Type B pancreatic cell (in vitro differentiated cells): ENCODE data around the gene NAA40. TPM values are rescaled to one million over a fixed set of nuclear protein-coding genes. Genes with fewer than 3 reads are reported as not detected.
A peak's percentile ranks its signal among the peaks of the same experiment; 100 is the strongest.

Experiments
- DNase-seq: peaks from one replicate; pipeline ENCODE4 v3.0.0; 2021; ENCODE audit warnings: mixed read lengths; ENCODE audit not compliant: unreplicated experiment; ENCODE audit errors: extremely low spot score
- H3K27ac Mint-ChIP-seq: 2 replicates; pipeline ENCODE4 v1.8.0; 2021; ENCODE audit warnings: mild to moderate bottlenecking, mixed read lengths
- H3K27me3 Mint-ChIP-seq: 2 replicates; pipeline ENCODE4 v1.8.0; 2021; ENCODE audit warnings: mixed read lengths
- H3K36me3 Mint-ChIP-seq: 2 replicates; pipeline ENCODE4 v1.8.0; 2021; ENCODE audit warnings: mixed read lengths
- H3K4me1 Mint-ChIP-seq: one replicate; pipeline ENCODE4 v1.8.0; 2021; ENCODE audit warnings: mixed read lengths; ENCODE audit not compliant: unreplicated experiment
- H3K4me3 Mint-ChIP-seq: 2 replicates; pipeline ENCODE4 v1.8.0; 2021; ENCODE audit warnings: mild to moderate bottlenecking, mixed read lengths
- H3K9me3 Mint-ChIP-seq: 2 replicates; pipeline ENCODE4 v1.8.0; 2021; ENCODE audit warnings: mixed read lengths
- CTCF ChIP-seq: fragments of 200-600 bp; sonication (generic); conservative IDR thresholded peaks from 2 replicates; pipeline ENCODE4 v1.5.0; 2021; ENCODE audit warnings: antibody characterized with exemption, mild to moderate bottlenecking
- total RNA-seq: library from RNA; stranded (reverse); gene quantifications from 2 replicates; pipeline ENCODE4 v1.2.1, GENCODE V29; 2021; ENCODE audit warnings: low replicate concordance

NAA40 gene
- total RNA-seq, 1 donor from 2014 or later, result 51.2 TPM

DNA sequence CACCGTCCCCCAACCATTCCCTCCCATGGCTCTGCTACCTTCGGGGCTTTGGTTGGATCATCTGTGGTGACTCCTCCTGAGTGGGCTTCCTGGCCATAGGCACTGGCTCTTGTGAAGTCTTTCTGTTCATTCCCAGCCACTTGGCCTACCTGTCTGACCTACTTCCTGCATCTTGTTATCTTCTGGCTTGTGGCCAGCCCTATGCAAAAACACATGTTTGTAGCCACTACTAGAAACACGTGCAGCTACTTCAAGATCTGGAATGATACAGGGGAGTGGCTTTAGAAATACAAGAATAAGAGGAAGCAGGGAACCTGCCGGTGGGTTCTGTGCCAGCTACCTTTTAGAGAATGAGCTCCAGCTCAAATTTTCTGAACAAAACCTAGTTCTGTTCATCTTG, 42.7 kb upstream of the NAA40 start:
- TF ChIP-seq CTCF, result no peak
- Mint-ChIP-seq H3K4me1 (peaks cover 9% of the 10 kb centered on the region), H3K27ac (peak overlapping the region; percentile 13), H3K36me3 (peaks cover 30% of the 10 kb centered on the region), H3K9me3 (no peaks in the 10 kb centered on the region), H3K4me3 (no peak overlapping the region), H3K27me3 (no peaks in the 10 kb centered on the region)
- DNase-seq, result no peak

GRCh38 chr11:63897459-63898146, 41.2 kb upstream of the NAA40 start:
- Mint-ChIP-seq H3K9me3 (no peaks in the 10 kb centered on the region), H3K27me3 (no peaks in the 10 kb centered on the region), H3K4me3 (no peak overlapping the region), H3K4me1 (peaks cover 5% of the 10 kb centered on the region), H3K27ac (no peak overlapping the region), H3K36me3 (peaks cover 35% of the 10 kb centered on the region)
- TF ChIP-seq CTCF, result no peak
- no peak for DNase-seq

GRCh38 chr11:63901660-63902059, 37.1 kb upstream of the NAA40 start:
- peak; percentile 56 for TF ChIP-seq CTCF
- DNase-seq, result no peak
- H3K27ac Mint-ChIP-seq, result no peak overlapping the region

DNA sequence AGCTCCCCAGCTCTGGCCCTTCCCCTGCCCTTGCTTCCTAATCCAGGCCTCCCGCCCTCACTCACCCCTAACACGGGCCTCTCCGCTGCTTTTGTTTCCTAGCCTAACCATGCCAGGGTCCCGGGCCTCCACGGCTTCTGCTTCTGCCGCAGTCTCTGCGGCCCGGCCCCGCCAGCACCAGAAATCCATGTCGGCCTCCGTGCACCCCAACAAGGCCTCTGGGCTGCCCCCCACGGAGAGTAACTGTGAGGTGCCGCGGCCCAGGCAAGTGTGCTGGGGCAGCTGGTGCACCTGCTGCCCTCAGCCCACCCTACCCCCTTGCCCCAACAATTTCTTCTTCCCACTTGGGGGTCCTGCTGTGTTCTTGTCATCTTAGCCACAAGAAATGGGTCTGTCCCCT, 34.9 kb upstream of the NAA40 start:
- no peak for TF ChIP-seq CTCF
- Mint-ChIP-seq H3K27me3 (no peaks in the 10 kb centered on the region), H3K27ac (peak overlapping the region; percentile 40), H3K36me3 (peaks cover 15% of the 10 kb centered on the region), H3K4me1 (peaks cover 3% of the 10 kb centered on the region), H3K4me3 (no peak overlapping the region), H3K9me3 (no peaks in the 10 kb centered on the region)
- DNase-seq, result no peak

More at GRCh38 chr11:63901660-63902059, 37.1 kb upstream of the NAA40 start:
- Mint-ChIP-seq H3K4me1 (peaks cover 3% of the 10 kb centered on the region), H3K4me3 (no peak overlapping the region), H3K27me3 (no peaks in the 10 kb centered on the region), H3K36me3 (peaks cover 18% of the 10 kb centered on the region), H3K9me3 (no peaks in the 10 kb centered on the region)

GRCh38 chr11:63904743-63905142, 34.1 kb upstream of the NAA40 start:
- DNase-seq, result no peak
- peaks cover 3% of the 10 kb centered on the region for H3K4me1 Mint-ChIP-seq
- no peak overlapping the region for H3K27ac Mint-ChIP-seq
- TF ChIP-seq CTCF, result no peak
- no peaks in the 10 kb centered on the region for H3K9me3 Mint-ChIP-seq
- no peak overlapping the region for H3K4me3 Mint-ChIP-seq
- peaks cover 15% of the 10 kb centered on the region for H3K36me3 Mint-ChIP-seq
- H3K27me3 Mint-ChIP-seq, result no peaks in the 10 kb centered on the region
